Lower leg skin (tissue), 3 donors: ENCODE measurements around the gene LECT2.

Source experiments
- POLR2A ChIP-seq, 2 donors: fragments of 450-650 bp; IDR thresholded peaks; one replicate each; pipeline ENCODE4 v1.6.1; 2016 to 2017; ENCODE audit warnings: antibody characterized with exemption in 2 of 2, mild to moderate bottlenecking in 1 of 2, moderate library complexity in 1 of 2
- TF ChIP-seq, protein P1 (sequence below), 3 donors: fragments of 450-650 bp; IDR thresholded peaks; one replicate each; pipeline ENCODE4 v1.5.1; 2016; ENCODE audit warnings: antibody characterized with exemption in 3 of 3, mild to moderate bottlenecking in 3 of 3, moderate library complexity in 2 of 3

DNA sequence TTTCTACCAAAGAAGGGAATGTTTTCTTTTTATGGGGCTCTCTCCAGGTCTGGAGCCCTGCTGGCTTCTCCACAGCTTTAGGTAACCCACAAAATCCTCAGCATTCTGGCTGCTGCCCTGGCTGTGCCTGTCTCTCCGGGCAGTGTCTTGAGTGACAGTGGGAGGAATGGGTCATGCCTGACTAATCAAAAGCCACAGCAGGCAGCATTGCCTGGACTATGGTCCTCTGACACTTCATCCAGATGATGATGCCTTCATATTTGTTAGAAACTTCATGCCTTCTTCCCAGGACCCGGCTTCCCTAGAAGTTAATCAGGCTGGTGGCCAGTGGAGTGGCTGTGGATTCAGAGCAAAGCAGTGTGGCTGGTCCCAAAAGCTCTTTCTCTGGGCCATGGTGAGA is 41.8 kb upstream of the LECT2 start:
- TF ChIP-seq, protein P1, sequence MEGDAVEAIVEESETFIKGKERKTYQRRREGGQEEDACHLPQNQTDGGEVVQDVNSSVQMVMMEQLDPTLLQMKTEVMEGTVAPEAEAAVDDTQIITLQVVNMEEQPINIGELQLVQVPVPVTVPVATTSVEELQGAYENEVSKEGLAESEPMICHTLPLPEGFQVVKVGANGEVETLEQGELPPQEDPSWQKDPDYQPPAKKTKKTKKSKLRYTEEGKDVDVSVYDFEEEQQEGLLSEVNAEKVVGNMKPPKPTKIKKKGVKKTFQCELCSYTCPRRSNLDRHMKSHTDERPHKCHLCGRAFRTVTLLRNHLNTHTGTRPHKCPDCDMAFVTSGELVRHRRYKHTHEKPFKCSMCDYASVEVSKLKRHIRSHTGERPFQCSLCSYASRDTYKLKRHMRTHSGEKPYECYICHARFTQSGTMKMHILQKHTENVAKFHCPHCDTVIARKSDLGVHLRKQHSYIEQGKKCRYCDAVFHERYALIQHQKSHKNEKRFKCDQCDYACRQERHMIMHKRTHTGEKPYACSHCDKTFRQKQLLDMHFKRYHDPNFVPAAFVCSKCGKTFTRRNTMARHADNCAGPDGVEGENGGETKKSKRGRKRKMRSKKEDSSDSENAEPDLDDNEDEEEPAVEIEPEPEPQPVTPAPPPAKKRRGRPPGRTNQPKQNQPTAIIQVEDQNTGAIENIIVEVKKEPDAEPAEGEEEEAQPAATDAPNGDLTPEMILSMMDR (IDR thresholded peaks at IDR 0.05): no peak
- TF ChIP-seq POLR2A (IDR thresholded peaks at IDR 0.05): no peak
